ENCODE data around the gene ENOX1.

Gene ENOX1

GRCh38 chr13:43360892-43361610 is 425.7 kb downstream of the ENOX1 start:
- Histone ChIP-seq H2AFZ (ENCODE audit: low read length) (no peak overlapping the region), H3F3A (ENCODE audit: insufficient read depth, low read length) (no peaks in the 10 kb centered on the region), H3K36me3 (ENCODE audit: insufficient read depth, low read length) (no peaks in the 10 kb centered on the region), H3K4me3 (ENCODE audit: low read depth, low read length, poor library complexity, severe bottlenecking) (no peak overlapping the region), H3K9ac (ENCODE audit: low read length) (no peak overlapping the region), H3K4me2 (ENCODE audit: low read length) (no peak overlapping the region), H3K9me3 (ENCODE audit: low read length) (no peaks in the 10 kb centered on the region), H3K27me3 (ENCODE audit: insufficient read depth, low read length) (no peaks in the 10 kb centered on the region), H3K27ac (ENCODE audit: low read depth, low read length, poor library complexity, severe bottlenecking) (no peak overlapping the region), H4K20me1 (ENCODE audit: insufficient read depth, low read length) (no peaks in the 10 kb centered on the region), H3K79me2 (ENCODE audit: insufficient read depth, low read length) (no peaks in the 10 kb centered on the region), H3K4me1 (ENCODE audit: insufficient read depth, low read length, severe bottlenecking) (no peaks in the 10 kb centered on the region), H3K9me2 (ENCODE audit: low read depth, low read length) (no peaks in the 10 kb centered on the region)
- TF ChIP-seq CTCF (IDR thresholded peaks at IDR 0.05; ENCODE audit: low read length) (no peak), EZH2 (IDR thresholded peaks at IDR 0.05; ENCODE audit: borderline replicate concordance, low read length) (no peak)

GRCh38 chr13:43360171-43360570 is 426.6 kb downstream of the ENOX1 start:
- no peak overlapping the region for H3K4me3 ChIP-seq (ENCODE audit: low read depth, low read length, poor library complexity, severe bottlenecking)
- no peaks in the 10 kb centered on the region for H3F3A ChIP-seq (ENCODE audit: insufficient read depth, low read length)
- no peaks in the 10 kb centered on the region for H3K27me3 ChIP-seq (ENCODE audit: insufficient read depth, low read length)

GRCh38 chr13:43359536-43359935 is 427.2 kb downstream of the ENOX1 start:
- no peaks in the 10 kb centered on the region for H3K9me3 ChIP-seq (ENCODE audit: low read length)
- H3F3A ChIP-seq (ENCODE audit: insufficient read depth, low read length): no peaks in the 10 kb centered on the region
- H3K36me3 ChIP-seq (ENCODE audit: insufficient read depth, low read length): no peaks in the 10 kb centered on the region
- H3K9me2 ChIP-seq (ENCODE audit: low read depth, low read length): no peaks in the 10 kb centered on the region
- TF ChIP-seq CTCF (IDR thresholded peaks at IDR 0.05; ENCODE audit: low read length) (no peak), EZH2 (IDR thresholded peaks at IDR 0.05; ENCODE audit: borderline replicate concordance, low read length) (no peak)
- H3K4me2 ChIP-seq (ENCODE audit: low read length): no peak overlapping the region
- no peak overlapping the region for H3K9ac ChIP-seq (ENCODE audit: low read length)
- no peak overlapping the region for H2AFZ ChIP-seq (ENCODE audit: low read length)
- H3K27ac ChIP-seq (ENCODE audit: low read depth, low read length, poor library complexity, severe bottlenecking): no peak overlapping the region
- no peaks in the 10 kb centered on the region for H3K79me2 ChIP-seq (ENCODE audit: insufficient read depth, low read length)
- H3K27me3 ChIP-seq (ENCODE audit: insufficient read depth, low read length): no peaks in the 10 kb centered on the region
- H3K4me3 ChIP-seq (ENCODE audit: low read depth, low read length, poor library complexity, severe bottlenecking): no peak overlapping the region
- no peaks in the 10 kb centered on the region for H3K4me1 ChIP-seq (ENCODE audit: insufficient read depth, low read length, severe bottlenecking)
- no peaks in the 10 kb centered on the region for H4K20me1 ChIP-seq (ENCODE audit: insufficient read depth, low read length)

More at GRCh38 chr13:43360171-43360570, 426.6 kb downstream of the ENOX1 start:
- H3K9me2 ChIP-seq (ENCODE audit: low read depth, low read length): no peaks in the 10 kb centered on the region
- H4K20me1 ChIP-seq (ENCODE audit: insufficient read depth, low read length): no peaks in the 10 kb centered on the region
- H3K79me2 ChIP-seq (ENCODE audit: insufficient read depth, low read length): no peaks in the 10 kb centered on the region
- H3K9me3 ChIP-seq (ENCODE audit: low read length): no peaks in the 10 kb centered on the region
- no peak overlapping the region for H2AFZ ChIP-seq (ENCODE audit: low read length)
- no peak overlapping the region for H3K4me2 ChIP-seq (ENCODE audit: low read length)
- no peaks in the 10 kb centered on the region for H3K4me1 ChIP-seq (ENCODE audit: insufficient read depth, low read length, severe bottlenecking)
- H3K27ac ChIP-seq (ENCODE audit: low read depth, low read length, poor library complexity, severe bottlenecking): no peak overlapping the region
- no peak for TF ChIP-seq EZH2 (IDR thresholded peaks at IDR 0.05; ENCODE audit: borderline replicate concordance, low read length)
- TF ChIP-seq CTCF (IDR thresholded peaks at IDR 0.05; ENCODE audit: low read length): no peak
- H3K36me3 ChIP-seq (ENCODE audit: insufficient read depth, low read length): no peaks in the 10 kb centered on the region
- no peak overlapping the region for H3K9ac ChIP-seq (ENCODE audit: low read length)

Data from OCI-LY1 (cell line).